Right lobe of liver (tissue), 6 donors: ENCODE data around the gene POP4. TPM values are rescaled to one million over a fixed set of nuclear protein-coding genes. Genes with fewer than 3 reads are reported as not detected.

Experiments used
- ATAC-seq, 4 donors: fragments of 200-7000 bp; cut with Tn5 transposase; one replicate each; pipeline ENCODE4 v1.9.1; 2020; ENCODE audit warnings: mild to moderate bottlenecking in 4 of 4, moderate library complexity in 4 of 4
- DNase-seq, 3 donors: peaks; one replicate each; pipeline ENCODE4 v3.0.0-alpha.2; 2020
- H3K27ac ChIP-seq, 3 donors: fragments of 200-600 bp; one replicate each; pipeline ENCODE4 v1.8.0; 2022
- H3K27me3 ChIP-seq, 2 donors: fragments of 200-600 bp; one replicate each; pipeline ENCODE4 v1.8.0; 2022
- H3K36me3 ChIP-seq, 4 donors: fragments of 200-600 bp; sonication (generic) in 1 of 4; one replicate each; pipeline versions ENCODE4 v1.5.1 to v1.8.0; 2017 to 2022; ENCODE audit warnings: control low read depth in 1 of 4
- H3K4me1 ChIP-seq, 4 donors: fragments of 200-600 bp; sonication (generic) in 1 of 4; one replicate each; pipeline versions ENCODE4 v1.5.1 to v1.8.0; 2017 to 2022; ENCODE audit warnings: control low read depth in 1 of 4
- H3K4me3 ChIP-seq, 3 donors: fragments of 200-600 bp; one replicate each; pipeline ENCODE4 v1.8.0; 2022
- H3K9me3 ChIP-seq, 4 donors: fragments of 200-600 bp; sonication (generic) in 1 of 4; one replicate each; pipeline versions ENCODE4 v1.5.1 to v1.8.0; 2017 to 2022; ENCODE audit warnings: control low read depth in 1 of 4
- POLR2A ChIP-seq: fragments of 450-650 bp; IDR thresholded peaks from one replicate; pipeline ENCODE4 v1.6.1; 2017; ENCODE audit warnings: antibody characterized with exemption, mild to moderate bottlenecking
- WGBS: methylation state at CpG from one replicate; pipeline ENCODE4 v1.1.6; 2018; ENCODE audit warnings: low coverage, low lambda C conversion rate; ENCODE audit not compliant: insufficient coverage; ENCODE audit errors: missing lambda C conversion rate; 5-methylcytosine and 5-hydroxymethylcytosine counted together
- intact Hi-C, 2 donors: fragments of 100-400 bp; cut with DNase I; formaldehyde crosslinking; loops; one replicate each; pipeline versions ENCODE4 v1.11.2 to v1.14.1; 2022
- total RNA-seq, 6 experiments: library from RNA; depleted of rRNA in 2 of 6; stranded (reverse); fragments of >200 nt in 2 of 6; fragmentation: NEBNext Ultra II Directional in 3 of 6; extraction: Animal tissue kit (Norgen Biotek cat#: 25700) in 3 of 6; gene quantifications; one replicate each; pipeline versions ENCODE4 v1.1.0 to v1.2.4, GENCODE V29; 2016 to 2023
- TF ChIP-seq, protein P1 (sequence below), 4 donors: fragments of 200-600 bp in 3 of 4; fragments of 450-650 bp in 1 of 4; IDR thresholded peaks; one replicate each; pipeline versions ENCODE4 v1.5.1 to v1.8.0; 2016 to 2022; ENCODE audit warnings: antibody characterized with exemption in 4 of 4, mild to moderate bottlenecking in 2 of 4
- donor health status: DM: no; HTN: yes; CAD: no.
- donor health status: DM: no; HTN: no; CAD: no.
- donor health status: DM: no; HTN: no; CAD: no.
- donor health status: DM: no; HTN: yes; CAD: no.
- donor health status: DM: no; HTN: yes; CAD: no.

Gene POP4
- total RNA-seq, 6 experiments from 2014 or later = 28.5 to 58.5 (median 34.8) TPM

DNA sequence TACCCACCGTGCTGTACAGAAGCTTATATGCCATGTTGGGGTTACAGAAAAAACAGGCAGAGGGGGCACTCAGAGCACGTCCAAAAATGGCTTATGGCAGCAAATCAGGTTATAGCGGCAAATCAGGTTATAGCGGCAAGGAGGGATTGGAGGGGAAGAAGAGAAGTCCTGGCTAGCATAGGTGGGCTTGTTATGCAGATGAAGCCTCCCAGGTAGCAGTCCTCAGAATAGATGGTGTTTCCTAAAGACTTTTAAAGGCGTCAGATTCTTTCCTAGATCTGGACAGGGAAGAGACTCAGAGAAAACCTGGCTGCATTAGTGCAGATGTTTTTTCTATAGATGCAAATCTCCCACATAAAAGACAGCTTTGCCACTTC, 39.4 kb downstream of the POP4 start:
- H3K27ac ChIP-seq = no peak overlapping the region
- ATAC-seq = no peak
- 33% methylated on average over 5 of the region's 5 CpGs for WGBS

DNA sequence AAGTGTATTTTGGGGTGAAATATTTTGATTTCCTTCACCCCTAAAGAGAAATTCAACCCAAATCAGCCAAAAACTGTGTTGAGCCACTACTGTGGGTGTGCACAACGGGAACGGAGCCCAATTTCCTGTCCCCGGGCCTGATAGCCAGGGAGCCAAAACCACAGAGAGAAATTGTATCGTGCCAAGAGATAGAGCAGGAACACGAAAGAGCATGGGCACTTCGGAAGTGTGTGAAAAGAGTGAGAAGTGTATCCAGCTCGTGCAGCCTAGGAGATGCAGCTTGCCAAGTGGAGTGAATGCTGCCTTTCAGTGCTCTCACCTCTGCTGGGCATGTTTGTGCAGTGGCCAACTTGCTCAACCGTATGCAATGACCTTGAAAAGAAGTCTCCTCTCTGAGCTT, 39.8 kb downstream of the POP4 start:
- Histone ChIP-seq H3K27ac (no peak overlapping the region), H3K9me3 (no peaks in the 10 kb centered on the region), H3K27me3 (no peaks in the 10 kb centered on the region), H3K4me3 (no peak overlapping the region), H3K4me1 (peaks cover 0 to 12% (median 5%) of the 10 kb centered on the region in 4 donors), H3K36me3 (no peaks in the 10 kb centered on the region)
- TF ChIP-seq, protein P1, sequence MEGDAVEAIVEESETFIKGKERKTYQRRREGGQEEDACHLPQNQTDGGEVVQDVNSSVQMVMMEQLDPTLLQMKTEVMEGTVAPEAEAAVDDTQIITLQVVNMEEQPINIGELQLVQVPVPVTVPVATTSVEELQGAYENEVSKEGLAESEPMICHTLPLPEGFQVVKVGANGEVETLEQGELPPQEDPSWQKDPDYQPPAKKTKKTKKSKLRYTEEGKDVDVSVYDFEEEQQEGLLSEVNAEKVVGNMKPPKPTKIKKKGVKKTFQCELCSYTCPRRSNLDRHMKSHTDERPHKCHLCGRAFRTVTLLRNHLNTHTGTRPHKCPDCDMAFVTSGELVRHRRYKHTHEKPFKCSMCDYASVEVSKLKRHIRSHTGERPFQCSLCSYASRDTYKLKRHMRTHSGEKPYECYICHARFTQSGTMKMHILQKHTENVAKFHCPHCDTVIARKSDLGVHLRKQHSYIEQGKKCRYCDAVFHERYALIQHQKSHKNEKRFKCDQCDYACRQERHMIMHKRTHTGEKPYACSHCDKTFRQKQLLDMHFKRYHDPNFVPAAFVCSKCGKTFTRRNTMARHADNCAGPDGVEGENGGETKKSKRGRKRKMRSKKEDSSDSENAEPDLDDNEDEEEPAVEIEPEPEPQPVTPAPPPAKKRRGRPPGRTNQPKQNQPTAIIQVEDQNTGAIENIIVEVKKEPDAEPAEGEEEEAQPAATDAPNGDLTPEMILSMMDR (IDR thresholded peaks at IDR 0.05) = no peak
- no peak for TF ChIP-seq POLR2A
- peak in 1 of 3 donors; percentile 71 for DNase-seq
- WGBS = under 1% methylated on average over 8 of the region's 8 CpGs
- intact Hi-C loops = no loop called here
- peak; percentile 83 to 94 (median 90) for ATAC-seq

More for the DNA sequence above, 39.4 kb downstream of the POP4 start:
- Histone ChIP-seq H3K4me3 (no peak overlapping the region), H3K9me3 (no peaks in the 10 kb centered on the region), H3K4me1 (peaks cover 0 to 12% (median 5%) of the 10 kb centered on the region in 4 donors), H3K36me3 (no peaks in the 10 kb centered on the region), H3K27me3 (no peaks in the 10 kb centered on the region)
- TF ChIP-seq, protein P1 (IDR thresholded peaks at IDR 0.05) = no peak
- TF ChIP-seq POLR2A = no peak
- intact Hi-C loops = no loop called here
- no peak for DNase-seq

DNA sequence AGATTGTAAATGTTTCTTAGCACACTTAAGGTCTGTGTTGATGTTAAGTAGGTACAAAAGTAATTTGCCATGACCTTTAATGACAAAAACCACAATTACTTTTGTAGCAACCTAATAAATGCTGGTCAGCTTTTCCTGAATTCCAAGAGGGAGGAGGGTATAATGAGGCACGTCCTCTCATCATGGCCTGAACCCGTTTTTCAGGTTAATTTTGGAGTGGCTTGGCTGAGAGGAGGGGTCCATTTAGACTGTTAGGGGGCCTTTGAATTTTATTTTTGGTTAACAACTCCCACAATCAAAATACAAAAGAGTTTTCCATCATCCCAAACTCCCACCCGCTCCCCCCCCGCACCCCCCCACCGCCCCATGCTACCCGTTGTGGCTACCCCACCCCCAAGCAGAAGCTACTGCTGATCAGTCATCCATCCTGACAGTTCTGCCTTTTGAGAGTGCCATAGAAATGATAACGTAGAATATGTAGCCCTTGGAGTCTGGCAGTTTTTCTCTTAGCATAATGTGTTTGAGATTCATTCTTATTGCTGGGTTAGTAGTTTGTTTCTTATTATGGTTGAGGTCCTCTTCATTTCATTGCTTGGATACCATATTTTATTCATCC, 44.8 kb downstream of the POP4 start:
- Histone ChIP-seq H3K36me3 (no peaks in the 10 kb centered on the region), H3K27ac (no peak overlapping the region), H3K27me3 (no peaks in the 10 kb centered on the region), H3K4me1 (peaks cover 0 to 6% (median 3%) of the 10 kb centered on the region in 4 donors), H3K4me3 (no peak overlapping the region), H3K9me3 (peaks cover 0 to 7% (median 0%) of the 10 kb centered on the region in 4 donors)
- ATAC-seq = no peak
- no peak for DNase-seq
- TF ChIP-seq POLR2A = no peak
- TF ChIP-seq, protein P1 (IDR thresholded peaks at IDR 0.05) = no peak
- WGBS = 48% methylated on average over 6 of the region's 7 CpGs
- intact Hi-C loops = no loop called here

- no peaks in the 10 kb centered on the region for H3K4me1 ChIP-seq
- DNase-seq = no peak
- no peaks in the 10 kb centered on the region for H3K36me3 ChIP-seq
- H3K9me3 ChIP-seq = peaks cover 0 to 7% (median 0%) of the 10 kb centered on the region in 4 donors
- no peak for ATAC-seq
- 71% methylated on average over 7 of the region's 7 CpGs for WGBS
- intact Hi-C loops = no loop called here
- H3K4me3 ChIP-seq = no peak overlapping the region
- no peak for TF ChIP-seq POLR2A
- TF ChIP-seq, protein P1 (IDR thresholded peaks at IDR 0.05) = no peak
- H3K27me3 ChIP-seq = no peaks in the 10 kb centered on the region
- H3K27ac ChIP-seq = no peak overlapping the region
Measured at GRCh38 chr19:29651622-29652394, 45.7 kb downstream of the POP4 start.
